ENCODE measurements around the gene GUCY2F.

DNA sequence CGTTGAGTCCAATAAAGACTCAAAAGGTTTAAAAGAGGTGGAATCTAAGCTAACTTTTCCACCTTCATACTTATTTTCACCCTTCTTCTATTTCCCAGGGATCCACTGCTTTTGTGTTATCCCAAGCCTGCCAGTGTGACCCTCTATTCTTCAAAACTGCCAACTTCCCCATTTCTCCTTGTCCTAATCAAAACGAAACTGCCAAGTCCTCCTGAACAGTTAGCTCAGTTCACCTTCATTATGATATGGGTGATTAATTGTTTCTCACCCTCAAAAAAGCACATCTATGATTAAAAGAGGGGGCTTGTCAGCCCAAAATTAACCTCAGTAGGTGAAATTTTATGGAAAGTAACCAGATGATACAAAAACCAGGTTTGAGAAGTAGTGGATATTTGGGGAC is 108.4 kb downstream of the GUCY2F start:
- TF ChIP-seq EZH2 (IDR thresholded peaks at IDR 0.05): no peak
- TF ChIP-seq, protein P1, sequence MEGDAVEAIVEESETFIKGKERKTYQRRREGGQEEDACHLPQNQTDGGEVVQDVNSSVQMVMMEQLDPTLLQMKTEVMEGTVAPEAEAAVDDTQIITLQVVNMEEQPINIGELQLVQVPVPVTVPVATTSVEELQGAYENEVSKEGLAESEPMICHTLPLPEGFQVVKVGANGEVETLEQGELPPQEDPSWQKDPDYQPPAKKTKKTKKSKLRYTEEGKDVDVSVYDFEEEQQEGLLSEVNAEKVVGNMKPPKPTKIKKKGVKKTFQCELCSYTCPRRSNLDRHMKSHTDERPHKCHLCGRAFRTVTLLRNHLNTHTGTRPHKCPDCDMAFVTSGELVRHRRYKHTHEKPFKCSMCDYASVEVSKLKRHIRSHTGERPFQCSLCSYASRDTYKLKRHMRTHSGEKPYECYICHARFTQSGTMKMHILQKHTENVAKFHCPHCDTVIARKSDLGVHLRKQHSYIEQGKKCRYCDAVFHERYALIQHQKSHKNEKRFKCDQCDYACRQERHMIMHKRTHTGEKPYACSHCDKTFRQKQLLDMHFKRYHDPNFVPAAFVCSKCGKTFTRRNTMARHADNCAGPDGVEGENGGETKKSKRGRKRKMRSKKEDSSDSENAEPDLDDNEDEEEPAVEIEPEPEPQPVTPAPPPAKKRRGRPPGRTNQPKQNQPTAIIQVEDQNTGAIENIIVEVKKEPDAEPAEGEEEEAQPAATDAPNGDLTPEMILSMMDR (IDR thresholded peaks at IDR 0.05): no peak

Measured in neural progenitor cell (in vitro differentiated cells).